IPS DF 4.7 (cell line): ENCODE results near the gene SLC24A3.

Source experiments
- DNase-seq: peaks from one replicate; pipeline ENCODE4 v3.0.0-alpha.2; 2013; ENCODE audit warnings: low spot score; ENCODE audit errors: extremely low read depth

SLC24A3 gene

GRCh38 chr20:19212469-19212815, at the start of gene SLC24A3:
Gene SLC24A3, plus strand, starts transcription at chr20:19212642.
- DNase-seq = no peak

GRCh38 chr20:19170148-19170547, 42.3 kb upstream of the SLC24A3 start:
- no peak for DNase-seq

- no peak for DNase-seq
These were observed 39.8 kb upstream of the SLC24A3 start for GRCh38 chr20:19172637-19173036.

GRCh38 chr20:19176470-19177052, 35.9 kb upstream of the SLC24A3 start:
- DNase-seq = no peak

GRCh38 chr20:19181552-19181951, 30.9 kb upstream of the SLC24A3 start:
- no peak for DNase-seq

GRCh38 chr20:19185083-19185482, 27.4 kb upstream of the SLC24A3 start:
- no peak for DNase-seq

- DNase-seq = no peak
These were observed 19.1 kb upstream of the SLC24A3 start for GRCh38 chr20:19193349-19193748.

- no peak for DNase-seq
These were observed 6.5 kb upstream of the SLC24A3 start for GRCh38 chr20:19205981-19206396.

- no peak for DNase-seq
These were observed 4.9 kb upstream of the SLC24A3 start for GRCh38 chr20:19207541-19207940.

- DNase-seq = no peak
These were observed 1.9 kb upstream of the SLC24A3 start for GRCh38 chr20:19210391-19211155.

GRCh38 chr20:19211252-19211651, 1.2 kb upstream of the SLC24A3 start:
- DNase-seq = no peak

GRCh38 chr20:19211661-19212468, 577 bp upstream of the SLC24A3 start:
- DNase-seq = no peak

- DNase-seq = no peak
These were observed 520 bp downstream of the SLC24A3 start for GRCh38 chr20:19212821-19213502.

GRCh38 chr20:19213946-19214490, 1.6 kb downstream of the SLC24A3 start:
- DNase-seq = no peak

- no peak for DNase-seq
These were observed 6.0 kb downstream of the SLC24A3 start for GRCh38 chr20:19218411-19218810.

GRCh38 chr20:19222520-19223040, 10.1 kb downstream of the SLC24A3 start:
- no peak for DNase-seq

GRCh38 chr20:19223640-19224039, 11.2 kb downstream of the SLC24A3 start:
- DNase-seq = no peak

GRCh38 chr20:19231359-19232035, 19.1 kb downstream of the SLC24A3 start:
- DNase-seq = no peak

GRCh38 chr20:19232997-19233794, 20.8 kb downstream of the SLC24A3 start:
- no peak for DNase-seq
